ENCODE data around the gene SMIM27. TPM values are rescaled to one million over a fixed set of nuclear protein-coding genes. Genes with fewer than 3 reads are reported as not detected.

SMIM27 gene
- total and polyA plus RNA-seq, 9 of the 15 experiments (the other 6 are each of a cell fraction or from before 2014, with no cell fraction given) = 2.9 to 16.1 (median 7.9) TPM

DNA sequence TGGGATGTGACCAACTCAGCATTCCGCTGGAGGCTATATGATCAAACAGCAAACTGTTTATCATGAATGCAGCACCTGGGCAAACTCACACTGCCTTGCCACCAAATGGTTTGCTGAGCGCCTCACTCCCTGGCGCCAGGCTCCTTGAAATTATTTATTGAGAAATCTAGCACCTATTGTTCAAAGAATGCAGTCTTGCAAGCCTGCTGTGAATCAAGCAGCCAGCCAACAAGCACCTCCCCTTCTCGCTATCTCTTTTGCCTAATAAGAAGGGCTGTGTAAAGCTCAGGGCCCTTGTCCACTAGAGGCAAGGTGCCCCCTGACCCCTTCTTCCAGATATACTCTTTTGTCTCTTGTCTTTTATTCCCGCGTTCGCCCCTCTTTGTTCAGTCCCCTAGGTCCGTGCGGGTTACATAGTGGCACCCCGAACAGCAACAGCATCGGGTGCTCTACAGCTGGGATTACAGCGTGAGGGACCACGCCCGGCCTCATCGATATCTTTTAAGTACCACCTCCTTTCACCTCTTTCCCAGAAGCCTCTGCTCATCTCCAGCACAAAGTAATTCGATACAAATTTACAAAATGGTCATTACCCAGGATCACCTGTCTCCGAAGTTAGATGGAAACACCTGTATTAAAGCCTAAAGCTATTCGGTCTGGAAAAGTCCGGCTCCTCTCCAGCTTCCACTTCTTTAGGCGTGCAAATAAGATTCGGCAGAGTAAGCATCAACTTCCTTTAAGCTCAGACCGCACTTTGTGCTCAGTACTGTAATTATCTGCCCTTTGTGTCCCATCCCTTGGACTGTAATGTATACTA, 27.0 kb upstream of the SMIM27 start:
- DNase-seq (ENCODE audit: extremely low read depth in 1 of 4, low spot score in 3 of 4) (peak in 1 of 4 experiments; percentile 2), FAIRE-seq (no peak), ATAC-seq (peak; percentile 39)
- H3K4me2 ChIP-seq (ENCODE audit: insufficient read depth, low read length) = peak overlapping the region; percentile 80
- H3K9me1 ChIP-seq (ENCODE audit: control insufficient read depth, insufficient read depth, low read length) = no peaks in the 10 kb centered on the region
- ChIA-PET CTCF (ENCODE audit: low intra/inter-chr PET ratio) (no interaction called here), POLR2A (interaction anchor here (0.7 to 1.1 kb wide), 2 partner anchors 77 to 500 kb away, joined by 3 to 4 read pairs; partner anchors contain the start of gene DNAJA1)
- H3K9ac ChIP-seq (ENCODE audit: insufficient read depth in 1 of 2, low read depth in 2 of 2, low read length in 2 of 2) = no peak overlapping the region
- TF ChIP-seq KDM1A (IDR thresholded peaks at IDR 0.05) = no peak
- no peak for TF ChIP-seq PURB (CRISPR knock-in tag; IDR thresholded peaks at IDR 0.05; ENCODE audit: low read depth)
- TF ChIP-seq, protein P1, sequence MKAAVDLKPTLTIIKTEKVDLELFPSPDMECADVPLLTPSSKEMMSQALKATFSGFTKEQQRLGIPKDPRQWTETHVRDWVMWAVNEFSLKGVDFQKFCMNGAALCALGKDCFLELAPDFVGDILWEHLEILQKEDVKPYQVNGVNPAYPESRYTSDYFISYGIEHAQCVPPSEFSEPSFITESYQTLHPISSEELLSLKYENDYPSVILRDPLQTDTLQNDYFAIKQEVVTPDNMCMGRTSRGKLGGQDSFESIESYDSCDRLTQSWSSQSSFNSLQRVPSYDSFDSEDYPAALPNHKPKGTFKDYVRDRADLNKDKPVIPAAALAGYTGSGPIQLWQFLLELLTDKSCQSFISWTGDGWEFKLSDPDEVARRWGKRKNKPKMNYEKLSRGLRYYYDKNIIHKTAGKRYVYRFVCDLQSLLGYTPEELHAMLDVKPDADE (conservative IDR thresholded peaks at IDR 0.05; ENCODE audit: control insufficient read depth, low read depth, low read length) = no peak
- TF ChIP-seq, protein P2, sequence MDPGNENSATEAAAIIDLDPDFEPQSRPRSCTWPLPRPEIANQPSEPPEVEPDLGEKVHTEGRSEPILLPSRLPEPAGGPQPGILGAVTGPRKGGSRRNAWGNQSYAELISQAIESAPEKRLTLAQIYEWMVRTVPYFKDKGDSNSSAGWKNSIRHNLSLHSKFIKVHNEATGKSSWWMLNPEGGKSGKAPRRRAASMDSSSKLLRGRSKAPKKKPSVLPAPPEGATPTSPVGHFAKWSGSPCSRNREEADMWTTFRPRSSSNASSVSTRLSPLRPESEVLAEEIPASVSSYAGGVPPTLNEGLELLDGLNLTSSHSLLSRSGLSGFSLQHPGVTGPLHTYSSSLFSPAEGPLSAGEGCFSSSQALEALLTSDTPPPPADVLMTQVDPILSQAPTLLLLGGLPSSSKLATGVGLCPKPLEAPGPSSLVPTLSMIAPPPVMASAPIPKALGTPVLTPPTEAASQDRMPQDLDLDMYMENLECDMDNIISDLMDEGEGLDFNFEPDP (CRISPR knock-in tag; IDR thresholded peaks at IDR 0.05) = no peak
- TF ChIP-seq POLR2G (IDR thresholded peaks at IDR 0.05; ENCODE audit: low read depth, low read length) = no peak
- TF ChIP-seq ZNF311 (CRISPR knock-in tag; IDR thresholded peaks at IDR 0.05) = no peak
- no peaks in the 10 kb centered on the region for H3K27me3 ChIP-seq (ENCODE audit: control insufficient read depth in 2 of 2, insufficient read depth in 2 of 2, low read length in 2 of 2)
- in situ Hi-C loops (cut with MboI) (no loop called here), intact Hi-C loops (cut with micrococcal nuclease) (no loop called here)
- no peaks in the 10 kb centered on the region for H3K36me3 ChIP-seq (ENCODE audit: control insufficient read depth, insufficient read depth, low read length)
- peaks cover 0 to 7% of the 10 kb centered on the region in 2 experiments; a peak in 2 of 5 replicates for H3K4me1 ChIP-seq (replicated peaks in 1 of 2; ENCODE audit: control insufficient read depth in 2 of 2, insufficient read depth in 2 of 2, low read length in 2 of 2)
- H3K27ac ChIP-seq (ENCODE audit: extremely low read depth, low read depth, low read length) = no peak overlapping the region
- 63% methylated on average over 21 of the region's 22 CpGs for WGBS (ENCODE audit: insufficient coverage, low coverage, missing lambda C conversion rate)
- no peak overlapping the region for H3K4me3 ChIP-seq
- BruUV-seq (replicated peaks) = no TSS peak
- H4K20me1 ChIP-seq (replicated peaks; ENCODE audit: control insufficient read depth, insufficient read depth, low read length) = no peaks in the 10 kb centered on the region
- no peaks in the 10 kb centered on the region for H3K79me2 ChIP-seq (ENCODE audit: control insufficient read depth, insufficient read depth, low read length)
- no peaks in the 10 kb centered on the region for H3K9me3 ChIP-seq (replicated peaks; ENCODE audit: control insufficient read depth, insufficient read depth, low read depth, low read length)
- H2AFZ ChIP-seq (ENCODE audit: low read depth, low read length) = peak overlapping the region; percentile 78; the same call in 1 of the 2 replicates
